GM23248 (cell line): Measurements from ENCODE around the gene RAD51B.
"Not testable (repeated sequence)": the region's sequence is repeated elsewhere in the genome, so short reads cannot be mapped to it uniquely, and the experiment has no call there.

Experiments used
- EZH2 ChIP-seq: fragments of 200-600 bp; sonication (generic); IDR thresholded peaks from 2 replicates; pipeline ENCODE4 v1.6.1; 2018; ENCODE audit warnings: antibody characterized with exemption, mild to moderate bottlenecking; ENCODE audit not compliant: insufficient read depth, poor library complexity, severe bottlenecking
- EZH2phosphoT487 ChIP-seq: fragments of 200-600 bp; sonication (generic); IDR thresholded peaks from 2 replicates; pipeline ENCODE4 v1.6.1; 2018; ENCODE audit warnings: antibody characterized with exemption, moderate library complexity, mild to moderate bottlenecking, low read depth; ENCODE audit not compliant: insufficient read depth

DNA sequence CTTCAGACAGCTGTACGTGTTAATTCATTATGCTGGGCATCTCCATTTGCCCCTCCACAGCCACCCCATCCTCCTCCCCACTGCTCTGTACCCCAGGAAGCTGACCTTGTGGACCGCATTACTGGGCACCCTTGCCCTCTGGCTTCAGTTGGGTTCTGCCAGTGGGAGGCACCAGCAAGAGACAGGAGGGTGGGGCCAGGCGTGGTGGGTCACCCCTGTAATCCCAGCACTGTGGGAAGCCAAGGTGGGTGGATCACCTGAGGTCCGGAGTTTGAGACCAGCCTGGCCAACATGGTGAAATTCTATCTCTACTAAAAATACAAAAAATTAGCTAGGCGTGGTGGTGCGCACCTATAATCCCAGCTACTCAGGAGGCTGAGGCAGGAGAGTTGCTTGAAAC is 843.2 kb downstream of the RAD51B start:
- not testable (repeated sequence) for TF ChIP-seq EZH2, EZH2phosphoT487
